HG02938 (cell line): ENCODE results near the gene KMO.

ENCODE experiments used
- ATAC-seq: cut with Tn5 transposase; IDR thresholded peaks from one replicate; pipeline ENCODE4 v1.9.1; 2021; ENCODE audit warnings: mild to moderate bottlenecking, moderate library complexity; ENCODE audit not compliant: unreplicated experiment

KMO gene

GRCh38 chr1:241645199-241645598 lies 113.0 kb downstream of the KMO start:
- ATAC-seq: no peak
